GM23338 (cell line): ENCODE measurements around the gene ZNF837. TPM values are rescaled to one million over a fixed set of nuclear protein-coding genes. Genes with fewer than 3 reads are reported as not detected.

ENCODE experiments used
- ATAC-seq: fragments of 200-7000 bp; cut with Tn5 transposase; 3 replicates; pipeline ENCODE4 v1.9.1; 2020
- DNase-seq: peaks from one replicate; pipeline ENCODE4 v3.0.0-alpha.2; 2015; ENCODE audit warnings: low spot score
- H2AFZ ChIP-seq: fragments of 200-600 bp; sonication (generic); 2 replicates; pipeline ENCODE4 v1.8.0; 2016; ENCODE audit warnings: antibody characterized with exemption, mild to moderate bottlenecking, moderate library complexity
- H3F3A ChIP-seq: fragments of 200-600 bp; sonication (generic); replicated peaks from 2 replicates; pipeline ENCODE4 v1.8.0; 2017; ENCODE audit warnings: antibody characterized with exemption, mixed run types, low read depth
- H3K27ac ChIP-seq: fragments of 200-600 bp; sonication (generic); 2 replicates; pipeline ENCODE4 v1.6.1; 2016; ENCODE audit warnings: low read depth
- H3K27me3 ChIP-seq: fragments of 200-600 bp; sonication (generic); 2 replicates; pipeline ENCODE4 v1.8.0; 2016; ENCODE audit warnings: mild to moderate bottlenecking, mixed run types, moderate library complexity; ENCODE audit not compliant: insufficient read depth
- H3K36me3 ChIP-seq: fragments of 200-600 bp; sonication (generic); 2 replicates; pipeline ENCODE4 v1.8.0; 2016; ENCODE audit warnings: mild to moderate bottlenecking; ENCODE audit not compliant: insufficient read depth
- H3K4me1 ChIP-seq: fragments of 200-600 bp; sonication (generic); 2 replicates; pipeline ENCODE4 v1.8.0; 2016; ENCODE audit warnings: mild to moderate bottlenecking, moderate library complexity; ENCODE audit not compliant: insufficient read depth
- H3K4me2 ChIP-seq: fragments of 200-600 bp; sonication (generic); 2 replicates; pipeline ENCODE4 v1.7.1; 2017; ENCODE audit warnings: mixed run types
- H3K4me3 ChIP-seq: fragments of 200-600 bp; sonication (generic); 2 replicates; pipeline ENCODE4 v1.6.1; 2016; ENCODE audit warnings: mixed run types
- H3K79me2 ChIP-seq: fragments of 200-600 bp; sonication (generic); replicated peaks from 2 replicates; pipeline ENCODE4 v1.8.0; 2017; ENCODE audit warnings: mild to moderate bottlenecking; ENCODE audit not compliant: insufficient read depth
- H3K9me2 ChIP-seq: fragments of 200-600 bp; sonication (generic); 2 replicates; pipeline ENCODE4 v1.8.0; 2017; ENCODE audit not compliant: insufficient read depth
- H4K20me1 ChIP-seq: fragments of 200-600 bp; sonication (generic); replicated peaks from 2 replicates; pipeline ENCODE4 v1.8.0; 2017; ENCODE audit warnings: mild to moderate bottlenecking; ENCODE audit not compliant: insufficient read depth
- H3K27ac Mint-ChIP-seq: 2 replicates; pipeline ENCODE4 v1.8.0; 2020; ENCODE audit warnings: inconsistent platforms, mild to moderate bottlenecking, moderate library complexity, mixed read lengths
- H3K27me3 Mint-ChIP-seq: 3 replicates; pipeline ENCODE4 v1.8.0; 2022; ENCODE audit warnings: low read depth, mild to moderate bottlenecking, moderate library complexity, mixed read lengths, inconsistent platforms; ENCODE audit not compliant: insufficient read depth, poor library complexity
- H3K36me3 Mint-ChIP-seq: 3 replicates; pipeline ENCODE4 v1.8.0; 2021; ENCODE audit warnings: low read depth, mild to moderate bottlenecking, inconsistent platforms, moderate library complexity, mixed read lengths
- H3K4me1 Mint-ChIP-seq: 3 replicates; pipeline ENCODE4 v1.8.0; 2020; ENCODE audit warnings: mild to moderate bottlenecking, inconsistent platforms, mixed read lengths
- H3K4me3 Mint-ChIP-seq: 3 replicates; pipeline ENCODE4 v1.8.0; 2021; ENCODE audit warnings: moderate library complexity, mild to moderate bottlenecking, inconsistent platforms, mixed read lengths
- H3K9me3 Mint-ChIP-seq: 3 replicates; pipeline ENCODE4 v1.8.0; 2020; ENCODE audit warnings: moderate library complexity, mild to moderate bottlenecking, inconsistent platforms, mixed read lengths
- CREB1 ChIP-seq: fragments of 250-450 bp; sonication (Bioruptor Pico); IDR thresholded peaks from 2 replicates; pipeline ENCODE4 v1.5.0; 2020; ENCODE audit warnings: low read depth, mild to moderate bottlenecking, moderate library complexity
- CTCF ChIP-seq, 2 experiments: fragments of 200-600 bp in 1 of 2; sonication (generic) in 1 of 2; conservative IDR thresholded peaks; 2 replicates each; pipeline versions ENCODE4 v1.5.1 to v1.6.1; 2016 to 2017; ENCODE audit warnings: antibody characterized with exemption in 2 of 2, low read depth in 2 of 2, mild to moderate bottlenecking in 2 of 2, moderate library complexity in 1 of 2
- ETS1 ChIP-seq: IDR thresholded peaks from 2 replicates; pipeline ENCODE4 v1.6.1; 2016; ENCODE audit warnings: antibody characterized with exemption
- NANOG ChIP-seq: IDR thresholded peaks from 2 replicates; pipeline ENCODE4 v1.6.1; 2016; ENCODE audit warnings: antibody characterized with exemption, borderline replicate concordance
- POLR2AphosphoS5 ChIP-seq: IDR thresholded peaks from 2 replicates; pipeline ENCODE4 v1.6.1; 2016; ENCODE audit warnings: antibody characterized with exemption, low read depth
- STAT1 ChIP-seq: IDR thresholded peaks from one replicate; pipeline ENCODE4 v1.6.1; 2016; ENCODE audit warnings: antibody characterized with exemption; ENCODE audit not compliant: unreplicated experiment
- ZNF114 ChIP-seq: fragments of 250-450 bp; sonication (Bioruptor Pico); IDR thresholded peaks from 2 replicates; pipeline ENCODE4 v1.5.0; 2020; ENCODE audit warnings: mild to moderate bottlenecking, moderate library complexity
- polyA plus RNA-seq: library from polyadenylated mRNA; unstranded; fragments of >200 nt; fragmentation: Nextera tagmentation; extraction: Ambion mirVana; gene quantifications from 2 replicates; pipeline ENCODE4 v1.2.1, GENCODE V29; 2016
- total RNA-seq: library from RNA; depleted of rRNA; stranded (reverse); fragments of >200 nt; shearing (Covaris generic); gene quantifications from 2 replicates; pipeline ENCODE4 v1.2.3, GENCODE V29; 2014
- TF ChIP-seq, protein P1 (sequence below): IDR thresholded peaks from one replicate; pipeline ENCODE4 v1.6.1; 2018; ENCODE audit warnings: antibody characterized with exemption; ENCODE audit not compliant: unreplicated experiment

Gene ZNF837
- total and polyA plus RNA-seq, 2 experiments from 2014 or later: 3.1 to 11.0 TPM

DNA sequence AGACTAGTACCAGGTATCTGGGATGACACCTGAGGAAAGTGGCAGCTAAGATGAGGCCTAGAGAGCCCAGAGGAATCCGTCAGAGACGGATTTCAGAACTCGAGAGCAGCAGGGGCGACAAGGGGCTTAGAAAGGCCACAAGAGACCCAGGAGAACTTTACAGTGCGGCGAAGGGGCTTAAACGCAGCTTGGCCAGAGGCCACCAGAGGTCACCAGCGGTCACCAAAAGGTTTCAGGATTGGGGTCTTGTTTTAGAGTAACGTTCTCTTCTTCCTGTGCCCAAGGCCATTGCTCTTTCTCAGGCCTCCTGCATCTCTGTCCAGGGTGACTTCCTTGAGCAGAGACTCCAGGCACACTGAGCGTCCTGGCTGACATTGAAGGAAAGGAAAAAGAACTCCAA, 51.8 kb downstream of the ZNF837 start:
- H3K4me3 Mint-ChIP-seq: 0 out of 3 replicates have a peak overlapping the region, but pooled peaks have one; percentile 22
- H3K79me2 ChIP-seq: peaks cover 12% of the 10 kb centered on the region
- H3K4me1 Mint-ChIP-seq: peaks cover 2% of the 10 kb centered on the region; the same call in 1 of the 3 replicates
- H3K27ac Mint-ChIP-seq: no peak overlapping the region
- no peak overlapping the region for H3K27ac ChIP-seq
- H3K36me3 ChIP-seq: no peaks in the 10 kb centered on the region
- no peak overlapping the region for H2AFZ ChIP-seq
- H4K20me1 ChIP-seq: peaks cover 7% of the 10 kb centered on the region; the same call in 1 of the 2 replicates
- H3K4me3 ChIP-seq: no peak overlapping the region
- TF ChIP-seq STAT1 (no peak), CTCF (conservative IDR thresholded peaks at IDR 0.05; ENCODE audit: low read depth in 2 of 2) (peak; percentile 61 to 76)
- H3K36me3 Mint-ChIP-seq: no peaks in the 10 kb centered on the region
- no peaks in the 10 kb centered on the region for H3K27me3 Mint-ChIP-seq
- ATAC-seq (peak; percentile 9), DNase-seq (peak; percentile 83)
- peaks cover 10% of the 10 kb centered on the region; the same call in 1 of the 2 replicates for H3K4me1 ChIP-seq
- no peaks in the 10 kb centered on the region for H3K27me3 ChIP-seq
- H3K9me3 Mint-ChIP-seq: no peaks in the 10 kb centered on the region; the same call in 2 of the 3 replicates
- H3K9me2 ChIP-seq: no peaks in the 10 kb centered on the region
- 0 out of 2 replicates have a peak, but pooled peaks cover 9% of the 10 kb centered on the region for H3F3A ChIP-seq
- H3K4me2 ChIP-seq: no peak overlapping the region

DNA sequence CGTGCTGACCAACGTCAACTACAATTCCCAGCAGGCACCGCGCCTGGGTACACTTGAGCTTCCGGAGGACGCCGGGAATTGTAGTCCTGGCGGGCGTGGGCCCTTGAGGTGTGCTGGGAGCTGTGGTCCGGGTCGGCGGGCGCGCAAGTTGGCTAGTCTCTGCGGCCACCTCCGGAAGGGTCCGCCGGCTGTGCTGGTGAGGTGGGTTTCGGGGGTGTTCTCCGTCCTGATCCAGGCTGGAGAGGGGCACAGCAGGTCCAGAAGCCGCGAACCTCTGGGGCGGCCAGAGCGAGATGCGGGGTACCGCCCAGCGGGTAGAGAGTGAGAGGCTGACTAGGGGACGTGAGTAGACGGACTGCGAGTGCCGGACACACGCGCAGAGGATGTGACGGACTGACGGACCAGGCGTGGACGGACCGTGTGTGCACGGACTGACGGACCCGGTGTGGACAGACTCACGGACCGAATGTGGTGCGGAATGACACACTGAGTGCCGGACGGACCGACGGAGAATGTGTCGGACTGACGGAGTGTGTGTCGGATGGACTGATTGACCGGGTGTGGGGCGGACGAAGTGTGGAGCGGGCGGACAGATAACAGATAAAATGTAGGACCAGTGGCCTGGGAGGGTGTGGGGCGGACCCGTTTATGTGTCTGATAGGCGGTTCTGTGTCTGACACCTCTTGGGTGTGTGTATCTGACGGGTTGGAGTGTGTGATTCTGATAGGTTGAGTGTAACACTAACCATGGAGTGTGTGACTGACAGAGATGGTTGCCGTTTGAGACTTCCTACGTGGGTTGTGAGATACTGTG, 53.7 kb downstream of the ZNF837 start, which contains the start of gene ZSCAN22:
TSS of gene ZSCAN22 (plus strand) at position 81 of the 813 bp plus-strand sequence. CDS start 7,809 bp downstream, outside the sequence.
- Histone ChIP-seq H4K20me1 (peaks cover 3% of the 10 kb centered on the region; the same call in 1 of the 2 replicates), H3K79me2 (peaks cover 12% of the 10 kb centered on the region), H3K4me2 (peak within 1 kb of the TSS; percentile 93), H3K4me3 (peak within 1 kb of the TSS; percentile 94), H3K27me3 (no peaks in the 10 kb centered on the region), H3K4me1 (peaks cover 10% of the 10 kb centered on the region; the same call in 1 of the 2 replicates), H2AFZ (peak within 1 kb of the TSS; percentile 99), H3K27ac (no peak within 1 kb of the TSS), H3K36me3 (no peaks in the 10 kb centered on the region), H3K9me2 (no peaks in the 10 kb centered on the region), H3F3A (0 out of 2 replicates have a peak, but pooled peaks cover 9% of the 10 kb centered on the region)
- Mint-ChIP-seq H3K4me1 (peaks cover 2% of the 10 kb centered on the region; the same call in 1 of the 3 replicates), H3K4me3 (no peak within 1 kb of the TSS), H3K27me3 (no peaks in the 10 kb centered on the region), H3K36me3 (no peaks in the 10 kb centered on the region), H3K27ac (no peak within 1 kb of the TSS), H3K9me3 (no peaks in the 10 kb centered on the region; the same call in 2 of the 3 replicates)
- ATAC-seq (peak; percentile 97), DNase-seq (peak; percentile 99)
- TF ChIP-seq, protein P1, sequence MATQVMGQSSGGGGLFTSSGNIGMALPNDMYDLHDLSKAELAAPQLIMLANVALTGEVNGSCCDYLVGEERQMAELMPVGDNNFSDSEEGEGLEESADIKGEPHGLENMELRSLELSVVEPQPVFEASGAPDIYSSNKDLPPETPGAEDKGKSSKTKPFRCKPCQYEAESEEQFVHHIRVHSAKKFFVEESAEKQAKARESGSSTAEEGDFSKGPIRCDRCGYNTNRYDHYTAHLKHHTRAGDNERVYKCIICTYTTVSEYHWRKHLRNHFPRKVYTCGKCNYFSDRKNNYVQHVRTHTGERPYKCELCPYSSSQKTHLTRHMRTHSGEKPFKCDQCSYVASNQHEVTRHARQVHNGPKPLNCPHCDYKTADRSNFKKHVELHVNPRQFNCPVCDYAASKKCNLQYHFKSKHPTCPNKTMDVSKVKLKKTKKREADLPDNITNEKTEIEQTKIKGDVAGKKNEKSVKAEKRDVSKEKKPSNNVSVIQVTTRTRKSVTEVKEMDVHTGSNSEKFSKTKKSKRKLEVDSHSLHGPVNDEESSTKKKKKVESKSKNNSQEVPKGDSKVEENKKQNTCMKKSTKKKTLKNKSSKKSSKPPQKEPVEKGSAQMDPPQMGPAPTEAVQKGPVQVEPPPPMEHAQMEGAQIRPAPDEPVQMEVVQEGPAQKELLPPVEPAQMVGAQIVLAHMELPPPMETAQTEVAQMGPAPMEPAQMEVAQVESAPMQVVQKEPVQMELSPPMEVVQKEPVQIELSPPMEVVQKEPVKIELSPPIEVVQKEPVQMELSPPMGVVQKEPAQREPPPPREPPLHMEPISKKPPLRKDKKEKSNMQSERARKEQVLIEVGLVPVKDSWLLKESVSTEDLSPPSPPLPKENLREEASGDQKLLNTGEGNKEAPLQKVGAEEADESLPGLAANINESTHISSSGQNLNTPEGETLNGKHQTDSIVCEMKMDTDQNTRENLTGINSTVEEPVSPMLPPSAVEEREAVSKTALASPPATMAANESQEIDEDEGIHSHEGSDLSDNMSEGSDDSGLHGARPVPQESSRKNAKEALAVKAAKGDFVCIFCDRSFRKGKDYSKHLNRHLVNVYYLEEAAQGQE: no peak
- TF ChIP-seq ZNF114 (CRISPR knock-in tag): 0 out of 2 replicates have a peak, but pooled peaks have one; percentile 39
- TF ChIP-seq NANOG: no peak
- TF ChIP-seq POLR2AphosphoS5: peak; percentile 85
- TF ChIP-seq CTCF (conservative IDR thresholded peaks at IDR 0.05; ENCODE audit: low read depth in 2 of 2): 0 out of 4 replicates have a peak, but pooled peaks of 1 of the 2 experiments have one; percentile 4
- peak; percentile 99 for TF ChIP-seq ETS1
- peak; percentile 94 for TF ChIP-seq CREB1 (CRISPR knock-in tag)
